HFFc6 (cell line): ENCODE measurements around the gene TUBB4B. TPM values are rescaled to one million over a fixed set of nuclear protein-coding genes. Genes with fewer than 3 reads are reported as not detected.
"Not testable (repeated sequence)": the region's sequence is repeated elsewhere in the genome, so short reads cannot be mapped to it uniquely, and the experiment has no call there.

Source experiments
- DNase-seq: peaks from one replicate; pipeline ENCODE4 v3.0.0-alpha.2; 2018
- H3K27ac Mint-ChIP-seq: 2 replicates; pipeline ENCODE4 v1.8.0; 2020; ENCODE audit warnings: mild to moderate bottlenecking, mixed read lengths
- H3K27me3 Mint-ChIP-seq: 2 replicates; pipeline ENCODE4 v1.8.0; 2021; ENCODE audit warnings: mild to moderate bottlenecking, moderate library complexity, mixed read lengths; ENCODE audit not compliant: insufficient read depth
- H3K36me3 Mint-ChIP-seq: 2 replicates; pipeline ENCODE4 v1.8.0; 2021; ENCODE audit warnings: low read depth, mixed read lengths
- H3K4me1 Mint-ChIP-seq: 2 replicates; pipeline ENCODE4 v1.8.0; 2020; ENCODE audit warnings: low read depth, mixed read lengths
- H3K4me3 Mint-ChIP-seq: 2 replicates; pipeline ENCODE4 v1.8.0; 2020; ENCODE audit warnings: mild to moderate bottlenecking, moderate library complexity, mixed read lengths
- H3K9me3 Mint-ChIP-seq: 2 replicates; pipeline ENCODE4 v1.8.0; 2020; ENCODE audit warnings: mild to moderate bottlenecking, mixed read lengths
- CTCF ChIP-seq: fragments of 200-600 bp; sonication (generic); IDR thresholded peaks from 2 replicates; pipeline ENCODE4 v1.5.0; 2021; ENCODE audit warnings: antibody characterized with exemption, mild to moderate bottlenecking
- total RNA-seq, 6 experiments: library from RNA; stranded (reverse); fragmentation: NEBNext Ultra II Directional; extraction: Animal tissue kit (Norgen Biotek cat#: 25700); gene quantifications; 2 replicates in 1 of 6; 3 replicates in 5 of 6; pipeline ENCODE4 v1.2.3, GENCODE V29; 2021

Gene TUBB4B
- total RNA-seq, 6 experiments from 2014 or later: 415 to 760 (median 681) TPM

GRCh38 chr9:137234758-137235423, 6.2 kb upstream of the TUBB4B start:
- no peak for TF ChIP-seq CTCF
- H3K4me3 Mint-ChIP-seq: no peak overlapping the region
- no peak overlapping the region for H3K27ac Mint-ChIP-seq
- no peaks in the 10 kb centered on the region for H3K36me3 Mint-ChIP-seq
- DNase-seq: no peak
- no peaks in the 10 kb centered on the region; the same call in 1 of the 2 replicates for H3K27me3 Mint-ChIP-seq
- H3K4me1 Mint-ChIP-seq: peaks cover 7% of the 10 kb centered on the region
- H3K9me3 Mint-ChIP-seq: no peaks in the 10 kb centered on the region

- Mint-ChIP-seq H3K4me1 (peaks cover 7% of the 10 kb centered on the region), H3K4me3 (no peak overlapping the region), H3K27ac (no peak overlapping the region), H3K27me3 (no peaks in the 10 kb centered on the region; the same call in 1 of the 2 replicates), H3K9me3 (no peaks in the 10 kb centered on the region), H3K36me3 (no peaks in the 10 kb centered on the region)
- no peak for TF ChIP-seq CTCF
- DNase-seq: no peak
Observed at GRCh38 chr9:137235424-137236237, 5.5 kb upstream of the TUBB4B start.

- peak; percentile 61 for DNase-seq
- Mint-ChIP-seq H3K4me3 (no peak overlapping the region), H3K4me1 (peaks cover 7% of the 10 kb centered on the region), H3K27me3 (peaks cover 3% of the 10 kb centered on the region), H3K9me3 (peaks cover 5% of the 10 kb centered on the region), H3K27ac (no peak overlapping the region), H3K36me3 (no peaks in the 10 kb centered on the region; the same call in 1 of the 2 replicates)
- TF ChIP-seq CTCF: peak; percentile 100
Observed at GRCh38 chr9:137236238-137236935, 4.7 kb upstream of the TUBB4B start.

GRCh38 chr9:137236936-137237421, 4.1 kb upstream of the TUBB4B start:
- no peak for DNase-seq
- H3K27ac Mint-ChIP-seq: no peak overlapping the region
- peaks cover 7% of the 10 kb centered on the region for H3K4me1 Mint-ChIP-seq
- TF ChIP-seq CTCF: no peak
- H3K9me3 Mint-ChIP-seq: peaks cover 7% of the 10 kb centered on the region
- no peak overlapping the region for H3K4me3 Mint-ChIP-seq
- H3K27me3 Mint-ChIP-seq: peaks cover 6% of the 10 kb centered on the region
- peaks cover 2% of the 10 kb centered on the region for H3K36me3 Mint-ChIP-seq

- Mint-ChIP-seq H3K27ac (no peak overlapping the region), H3K4me1 (peaks cover 18% of the 10 kb centered on the region), H3K27me3 (peaks cover 14% of the 10 kb centered on the region), H3K4me3 (no peak overlapping the region), H3K9me3 (peaks cover 11% of the 10 kb centered on the region), H3K36me3 (peaks cover 11% of the 10 kb centered on the region)
- no peak for TF ChIP-seq CTCF
- DNase-seq: no peak
Observed at GRCh38 chr9:137237759-137238726, 3.0 kb upstream of the TUBB4B start.

- DNase-seq: not testable (repeated sequence)
- Mint-ChIP-seq H3K9me3 (peaks cover 11% of the 10 kb centered on the region), H3K4me1 (peaks cover 31% of the 10 kb centered on the region), H3K36me3 (peaks cover 21% of the 10 kb centered on the region), H3K27ac (peak overlapping the region; percentile 93), H3K4me3 (peak overlapping the region; percentile 92), H3K27me3 (peaks cover 21% of the 10 kb centered on the region)
Observed at GRCh38 chr9:137239541-137240200, 1.4 kb upstream of the TUBB4B start.
